ENCODE data around the gene AKAP9. TPM values are rescaled to one million over a fixed set of nuclear protein-coding genes. Genes with fewer than 3 reads are reported as not detected.
"Not testable (repeated sequence)": the region's sequence is repeated elsewhere in the genome, so short reads cannot be mapped to it uniquely, and the experiment has no call there.

Gene AKAP9
- 10 to 100 TPM; 20.0 to 26.2 TPM for total RNA-seq

DNA sequence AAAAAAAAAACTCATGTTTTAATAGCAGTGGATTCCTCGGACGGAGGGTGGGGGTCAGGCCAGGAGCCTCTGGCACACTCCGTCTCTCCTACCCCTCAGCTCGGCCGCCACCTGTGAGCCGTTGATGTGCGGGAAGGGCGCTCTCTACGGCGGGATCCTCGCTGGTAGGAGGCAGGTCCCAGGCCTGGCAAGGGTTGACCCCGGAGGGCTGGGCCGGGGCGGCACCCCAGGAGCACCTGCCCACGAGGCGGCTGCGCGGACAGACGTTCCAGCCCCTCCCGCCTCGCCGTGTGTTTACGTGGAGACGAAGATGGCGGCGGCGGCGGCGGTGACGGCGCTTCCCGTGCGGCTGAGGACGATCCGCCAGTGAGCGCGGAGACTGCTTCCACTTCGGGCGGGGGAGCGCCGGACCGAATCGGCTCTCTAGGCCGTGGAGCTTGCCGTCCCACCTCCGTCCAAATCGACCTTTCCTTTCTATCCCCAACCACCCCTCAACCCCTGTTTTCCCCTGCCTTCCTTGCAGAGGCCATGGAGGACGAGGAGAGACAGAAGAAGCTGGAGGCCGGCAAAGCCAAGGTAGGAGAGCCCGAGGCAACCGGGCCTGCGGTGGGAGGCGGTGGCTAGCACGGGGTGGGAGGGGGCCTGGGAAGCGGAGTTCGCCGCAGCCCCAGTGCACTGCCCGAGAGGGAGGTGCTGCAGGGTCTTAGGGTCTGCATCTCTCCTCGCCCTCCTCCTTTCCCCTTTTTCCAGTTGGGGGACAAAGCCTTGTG lies at the start of gene AKAP9:
AKAP9 (plus strand) TSS at position 291 of the 770 bp plus-strand sequence; CDS start at position 529, 238 bp downstream.
- Mint-ChIP-seq H3K4me3 (peak within 1 kb of the TSS; percentile 90), H3K4me1 (ENCODE audit: low read depth) (peaks cover 29% of the 10 kb centered on the region), H3K9me3 (no peaks in the 10 kb centered on the region), H3K36me3 (ENCODE audit: low read depth) (peaks cover 4% of the 10 kb centered on the region), H3K27ac (peak within 1 kb of the TSS; percentile 94), H3K27me3 (ENCODE audit: low read depth) (no peaks in the 10 kb centered on the region)
- DNase-seq: peak; percentile 91
- intact Hi-C loops (cut with micrococcal nuclease): loop anchor here (1.0 to 10.0 kb wide), 12 partner anchors 11 to 1596 kb away; partner anchors contain the start of genes ANKIB1, CYP51A1, FZD1 and GTPBP10
- CTCF ChIA-PET: interaction anchor here (0.8 to 3.1 kb wide), 7 partner anchors 12 to 588 kb away, joined by 3 to 16 read pairs (median 5); partner anchors contain the start of genes GATAD1, MTERF1, PEX1 and RBM48

DNA sequence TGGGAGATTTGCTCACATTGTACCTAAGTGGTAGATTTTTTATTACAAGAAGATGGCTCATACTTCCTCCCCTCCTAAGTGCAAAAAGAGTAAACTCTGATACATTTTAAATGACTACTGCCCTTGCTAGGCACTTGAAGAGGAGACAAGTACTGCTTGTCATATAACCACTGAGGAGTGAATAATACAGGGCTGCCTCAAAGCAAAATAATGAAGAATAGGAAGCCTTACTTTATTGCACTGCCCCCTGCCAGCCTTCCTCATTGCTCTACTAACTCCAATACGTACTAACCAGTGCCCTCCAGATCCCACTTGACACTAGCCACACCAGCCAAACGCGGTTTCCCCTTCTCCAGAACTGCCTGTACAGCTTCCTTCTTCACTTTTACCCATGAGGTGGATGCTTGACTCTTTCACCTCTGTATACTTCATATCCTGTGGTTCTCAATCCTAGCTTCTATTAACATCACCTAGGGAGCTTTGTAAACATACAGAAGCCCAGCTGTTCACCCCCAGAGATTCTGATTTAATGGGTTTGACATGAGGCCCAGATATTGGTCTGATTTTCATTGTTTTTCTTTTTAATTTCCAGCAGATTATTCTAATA lies 48.5 kb upstream of the AKAP9 start:
- DNase-seq: no peak
- H3K27ac Mint-ChIP-seq: no peak overlapping the region
- no peaks in the 10 kb centered on the region for H3K9me3 Mint-ChIP-seq
- H3K4me3 Mint-ChIP-seq: no peak overlapping the region
- peaks cover 2% of the 10 kb centered on the region for H3K36me3 Mint-ChIP-seq (ENCODE audit: low read depth)
- H3K27me3 Mint-ChIP-seq (ENCODE audit: low read depth): peaks cover 2% of the 10 kb centered on the region
- intact Hi-C loops (cut with micrococcal nuclease): no loop called here
- no peaks in the 10 kb centered on the region for H3K4me1 Mint-ChIP-seq (ENCODE audit: low read depth)
- CTCF ChIA-PET: no interaction called here

DNA sequence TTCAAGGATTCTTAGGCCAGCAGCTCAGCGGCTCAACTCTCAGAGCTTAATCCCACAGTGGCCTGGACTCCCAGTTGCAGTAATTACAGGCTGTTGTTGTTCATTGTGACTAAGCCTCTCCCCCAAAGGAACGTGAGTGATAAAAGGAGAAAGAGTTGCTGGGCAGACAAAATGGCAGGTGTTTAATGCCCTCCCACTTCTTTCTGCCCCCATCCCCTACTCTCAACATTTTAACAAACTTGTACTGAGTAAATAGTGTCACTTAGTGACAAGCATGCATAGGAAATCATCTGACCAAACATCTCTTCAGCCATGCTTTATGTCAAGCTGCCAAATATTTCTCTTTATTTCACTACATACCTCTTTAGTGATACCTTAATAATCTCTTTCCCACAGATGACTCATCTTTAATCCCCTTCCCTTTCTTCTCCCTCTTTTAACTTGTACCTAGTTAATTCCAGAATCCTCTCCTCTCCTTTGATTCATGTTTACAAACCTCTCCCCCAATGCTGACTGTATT lies 47.8 kb upstream of the AKAP9 start:
- Mint-ChIP-seq H3K4me3 (no peak overlapping the region), H3K36me3 (ENCODE audit: low read depth) (peaks cover 2% of the 10 kb centered on the region), H3K4me1 (ENCODE audit: low read depth) (no peaks in the 10 kb centered on the region), H3K9me3 (no peaks in the 10 kb centered on the region), H3K27me3 (ENCODE audit: low read depth) (peaks cover 2% of the 10 kb centered on the region), H3K27ac (no peak overlapping the region)
- DNase-seq: no peak
- intact Hi-C loops (cut with micrococcal nuclease): no loop called here
- CTCF ChIA-PET: no interaction called here

DNA sequence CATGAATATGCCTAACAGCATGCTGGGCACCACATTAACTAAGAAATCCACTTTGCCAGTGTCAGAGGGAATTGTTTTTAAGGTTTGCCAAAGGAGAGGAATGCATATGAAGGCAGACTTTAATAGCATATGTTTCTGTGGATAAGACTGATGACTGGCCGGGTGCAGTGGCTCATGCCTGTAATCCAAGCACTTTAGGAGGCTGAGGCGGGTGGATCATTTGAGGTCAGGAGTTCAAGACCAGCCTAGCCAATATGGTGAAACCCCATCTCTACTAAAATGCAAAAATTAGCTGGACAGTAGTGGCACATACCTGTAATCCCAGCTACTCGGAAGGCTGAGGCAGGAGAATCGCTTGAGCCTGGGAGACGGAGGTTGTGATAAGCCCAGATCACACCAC lies 47.0 kb upstream of the AKAP9 start:
- H3K4me3 Mint-ChIP-seq; H3K4me1 Mint-ChIP-seq (ENCODE audit: low read depth); DNase-seq; H3K36me3 Mint-ChIP-seq (ENCODE audit: low read depth); H3K27ac Mint-ChIP-seq; intact Hi-C loops (cut with micrococcal nuclease); H3K9me3 Mint-ChIP-seq; CTCF ChIA-PET; H3K27me3 Mint-ChIP-seq (ENCODE audit: low read depth): not testable (repeated sequence)

DNA sequence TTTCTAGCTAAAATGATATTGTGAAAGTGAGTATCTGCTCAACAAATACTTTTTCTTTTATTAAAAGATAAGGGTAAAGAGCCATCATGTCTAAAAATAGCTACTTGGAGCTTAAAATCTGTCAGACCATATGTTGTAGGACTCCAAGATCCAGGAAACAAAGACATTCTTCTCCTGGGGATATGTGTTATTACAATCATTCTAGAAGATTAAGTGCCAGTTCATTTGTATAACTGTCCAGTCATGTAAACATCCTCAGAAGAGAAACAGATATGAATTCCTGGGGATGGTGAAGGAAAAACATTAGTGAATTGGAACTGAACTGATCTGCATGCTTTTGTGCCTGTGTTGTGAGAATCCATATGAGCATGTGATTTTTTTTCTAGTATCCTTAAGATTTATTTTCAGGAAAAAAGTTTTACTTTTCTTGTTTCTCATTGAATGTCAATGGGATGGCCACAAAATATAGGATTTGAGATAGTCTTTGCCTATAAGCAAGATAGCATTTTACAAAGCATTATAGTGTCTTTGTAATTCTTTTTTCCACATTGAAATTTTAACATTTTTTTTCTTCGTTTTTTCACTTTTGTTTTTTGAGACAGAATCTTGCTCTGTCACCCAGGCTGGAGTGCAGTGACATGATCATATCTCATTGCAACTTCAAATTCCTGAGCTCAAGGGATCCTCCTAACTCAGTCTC lies 45.7 kb upstream of the AKAP9 start:
- no peaks in the 10 kb centered on the region for H3K36me3 Mint-ChIP-seq (ENCODE audit: low read depth)
- no peak overlapping the region for H3K27ac Mint-ChIP-seq
- no peak for DNase-seq
- no peaks in the 10 kb centered on the region for H3K9me3 Mint-ChIP-seq
- H3K4me1 Mint-ChIP-seq (ENCODE audit: low read depth): no peaks in the 10 kb centered on the region
- intact Hi-C loops (cut with micrococcal nuclease): no loop called here
- peaks cover 2% of the 10 kb centered on the region for H3K27me3 Mint-ChIP-seq (ENCODE audit: low read depth)
- H3K4me3 Mint-ChIP-seq: no peak overlapping the region
- CTCF ChIA-PET: interaction anchor here (0.7 kb wide), 1 partner anchor 10 kb away, joined by 3 read pairs; no protein-coding TSS in a partner anchor

DNA sequence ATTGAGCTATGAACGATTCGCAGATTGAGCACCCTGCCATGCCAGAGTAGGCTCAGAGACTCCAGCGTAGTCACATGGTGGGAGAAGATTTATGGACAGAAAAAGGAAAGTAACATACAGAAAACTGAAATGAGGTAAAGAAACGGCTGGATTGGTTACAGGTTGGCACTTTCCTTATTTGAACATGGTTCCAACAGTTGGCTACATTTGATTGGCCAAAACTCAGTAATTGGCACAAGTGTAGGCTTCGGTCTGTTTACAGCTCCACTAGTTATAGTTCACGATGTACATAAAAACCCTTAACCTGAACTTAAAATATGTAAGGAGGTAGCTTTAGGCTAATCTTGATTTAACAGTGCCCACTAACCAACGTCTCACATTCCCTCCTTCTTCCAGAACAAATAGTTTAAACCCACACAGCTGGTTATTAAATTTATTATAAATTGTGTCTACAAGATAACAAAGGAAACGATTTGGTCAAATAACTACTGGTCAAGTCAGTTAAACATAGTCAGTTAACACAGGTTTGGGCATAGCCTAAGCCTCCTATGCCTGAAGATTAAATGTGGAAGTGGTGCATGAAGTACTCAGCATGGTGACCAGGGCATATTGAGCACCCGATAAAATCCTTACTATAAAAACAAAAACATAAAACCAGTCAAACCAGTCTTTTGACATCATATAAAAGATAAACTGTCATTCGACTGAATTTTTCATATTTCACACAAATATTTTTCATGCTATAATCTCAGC lies 42.2 kb upstream of the AKAP9 start:
- DNase-seq: no peak
- intact Hi-C loops (cut with micrococcal nuclease): no loop called here
- H3K4me1 Mint-ChIP-seq (ENCODE audit: low read depth): no peaks in the 10 kb centered on the region
- no peak overlapping the region for H3K27ac Mint-ChIP-seq
- H3K27me3 Mint-ChIP-seq (ENCODE audit: low read depth): peaks cover 2% of the 10 kb centered on the region
- no peaks in the 10 kb centered on the region for H3K36me3 Mint-ChIP-seq (ENCODE audit: low read depth)
- CTCF ChIA-PET: no interaction called here
- no peaks in the 10 kb centered on the region for H3K9me3 Mint-ChIP-seq
- H3K4me3 Mint-ChIP-seq: no peak overlapping the region

DNA sequence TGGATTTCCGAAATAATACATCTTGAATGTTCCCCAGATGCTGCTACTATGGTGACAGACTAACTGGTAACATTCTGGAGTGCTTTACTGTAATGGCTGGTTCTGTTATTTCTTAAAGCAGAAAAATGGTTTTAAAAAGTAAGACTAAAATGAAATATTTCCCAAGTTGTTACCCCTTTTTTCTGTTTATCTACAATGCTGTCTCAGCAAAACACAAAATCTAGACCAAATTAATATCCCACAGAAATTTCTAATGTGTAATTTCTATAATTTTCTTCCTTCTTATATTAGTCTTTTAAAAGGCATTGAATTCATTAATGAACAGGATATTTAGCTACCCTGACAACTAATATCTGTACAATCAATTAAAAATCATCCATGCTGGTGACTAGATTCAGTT lies 41.1 kb upstream of the AKAP9 start:
- no peak for DNase-seq
- Mint-ChIP-seq H3K27me3 (ENCODE audit: low read depth) (peaks cover 2% of the 10 kb centered on the region), H3K27ac (no peak overlapping the region), H3K4me1 (ENCODE audit: low read depth) (no peaks in the 10 kb centered on the region), H3K36me3 (ENCODE audit: low read depth) (no peaks in the 10 kb centered on the region), H3K4me3 (no peak overlapping the region), H3K9me3 (no peaks in the 10 kb centered on the region)
- CTCF ChIA-PET: interaction anchor here (0.7 kb wide), 1 partner anchor 19 kb away, joined by 3 read pairs; no protein-coding TSS in a partner anchor
- intact Hi-C loops (cut with micrococcal nuclease): no loop called here

DNA sequence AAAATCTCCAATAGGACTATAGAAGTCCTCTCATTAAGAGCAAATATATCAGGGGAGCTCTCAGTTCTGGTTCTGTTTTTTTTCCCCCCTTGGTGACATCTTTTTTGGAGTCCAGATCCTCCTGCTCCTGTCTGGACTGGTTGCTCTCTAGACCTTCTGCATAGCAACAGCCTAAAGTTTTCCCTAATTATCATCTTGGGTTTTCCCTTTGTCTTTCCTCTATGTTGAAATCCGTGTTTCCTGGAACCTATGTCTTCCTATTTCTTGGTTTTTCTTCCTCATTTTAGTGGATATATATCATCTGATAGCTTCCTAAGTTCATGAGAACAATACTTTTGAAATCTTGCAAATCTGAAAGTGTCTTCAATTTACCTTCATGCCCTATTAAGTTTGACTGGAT lies 30.5 kb upstream of the AKAP9 start:
- H3K27ac Mint-ChIP-seq: no peak overlapping the region
- no peaks in the 10 kb centered on the region for H3K4me1 Mint-ChIP-seq (ENCODE audit: low read depth)
- no peaks in the 10 kb centered on the region for H3K36me3 Mint-ChIP-seq (ENCODE audit: low read depth)
- H3K4me3 Mint-ChIP-seq: no peak overlapping the region
- CTCF ChIA-PET: no interaction called here
- intact Hi-C loops (cut with micrococcal nuclease): no loop called here
- no peaks in the 10 kb centered on the region for H3K9me3 Mint-ChIP-seq
- H3K27me3 Mint-ChIP-seq (ENCODE audit: low read depth): peaks cover 4% of the 10 kb centered on the region
- no peak for DNase-seq

DNA sequence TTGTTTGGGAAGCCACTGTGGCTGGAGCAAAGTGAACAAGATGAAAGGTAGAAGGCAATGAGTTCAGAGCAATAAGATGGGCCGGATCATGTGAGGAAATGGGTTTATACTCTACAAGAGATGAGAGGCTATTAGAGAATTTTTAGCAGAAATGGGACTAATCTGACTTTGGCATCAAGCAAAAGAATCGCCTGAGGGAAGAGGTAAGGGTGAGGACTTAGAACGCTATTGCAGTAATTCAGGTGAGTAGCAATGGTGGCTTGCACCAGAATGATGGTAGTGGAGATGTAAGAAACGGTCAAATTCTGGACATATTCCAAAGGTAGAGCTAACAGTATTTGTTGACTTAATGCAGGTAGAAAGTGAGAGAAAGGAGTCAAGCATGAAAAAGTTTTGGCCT lies 29.5 kb upstream of the AKAP9 start:
- Mint-ChIP-seq H3K4me1 (ENCODE audit: low read depth) (no peaks in the 10 kb centered on the region), H3K27me3 (ENCODE audit: low read depth) (peaks cover 4% of the 10 kb centered on the region), H3K4me3 (no peak overlapping the region), H3K36me3 (ENCODE audit: low read depth) (no peaks in the 10 kb centered on the region), H3K9me3 (no peaks in the 10 kb centered on the region), H3K27ac (no peak overlapping the region)
- intact Hi-C loops (cut with micrococcal nuclease): no loop called here
- DNase-seq: no peak
- CTCF ChIA-PET: interaction anchor here (1.7 kb wide), 1 partner anchor 31 kb away, joined by 5 read pairs; no protein-coding TSS in a partner anchor

DNA sequence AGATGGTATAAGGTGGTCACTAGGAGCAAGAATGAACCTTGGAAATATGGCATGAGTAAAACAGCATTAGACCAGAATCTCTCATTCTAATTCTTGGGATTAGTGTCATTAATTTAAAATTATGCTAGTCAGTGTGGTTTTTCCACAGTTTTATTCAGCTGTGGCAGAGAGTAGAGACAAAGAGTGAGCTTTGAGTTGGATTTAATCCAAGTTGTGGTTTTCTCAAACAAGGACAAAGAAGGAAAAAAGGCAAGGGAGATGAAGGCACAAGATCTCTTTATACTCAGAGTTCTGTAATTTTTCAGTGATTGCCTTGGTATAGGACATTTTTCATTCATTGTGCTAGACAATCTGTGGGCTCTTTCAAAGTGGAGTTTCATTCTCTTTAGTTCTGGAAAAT lies 28.2 kb upstream of the AKAP9 start:
- Mint-ChIP-seq H3K27me3 (ENCODE audit: low read depth) (peaks cover 5% of the 10 kb centered on the region), H3K4me3 (no peak overlapping the region), H3K36me3 (ENCODE audit: low read depth) (no peaks in the 10 kb centered on the region), H3K27ac (no peak overlapping the region), H3K9me3 (no peaks in the 10 kb centered on the region), H3K4me1 (ENCODE audit: low read depth) (no peaks in the 10 kb centered on the region)
- CTCF ChIA-PET: interaction anchor here (1.7 kb wide), 1 partner anchor 32 kb away, joined by 5 read pairs; no protein-coding TSS in a partner anchor
- intact Hi-C loops (cut with micrococcal nuclease): no loop called here
- DNase-seq: no peak

DNA sequence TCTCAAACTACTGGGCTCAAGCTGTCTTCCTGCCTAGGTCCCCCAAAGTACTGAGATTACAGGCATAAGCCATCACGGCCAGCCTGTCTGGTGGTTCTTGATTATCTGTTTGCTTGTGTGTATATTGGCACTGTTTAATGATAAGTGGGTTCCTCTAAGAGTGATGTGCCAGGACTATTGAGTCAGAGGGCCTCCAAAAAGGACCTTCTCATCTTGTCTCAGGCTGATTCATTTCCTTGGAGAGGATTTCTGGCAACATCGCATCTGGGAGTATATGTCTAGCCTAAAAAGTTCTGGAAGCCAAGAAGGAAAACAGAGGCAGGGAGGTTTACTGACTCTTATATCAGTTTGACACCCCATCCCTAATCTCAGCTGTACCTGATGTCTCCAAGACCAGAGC lies 27.1 kb upstream of the AKAP9 start:
- Mint-ChIP-seq H3K27me3 (ENCODE audit: low read depth) (peaks cover 6% of the 10 kb centered on the region), H3K4me3 (no peak overlapping the region), H3K27ac (no peak overlapping the region), H3K4me1 (ENCODE audit: low read depth) (no peaks in the 10 kb centered on the region), H3K36me3 (ENCODE audit: low read depth) (no peaks in the 10 kb centered on the region), H3K9me3 (no peaks in the 10 kb centered on the region)
- DNase-seq: no peak
- intact Hi-C loops (cut with micrococcal nuclease): no loop called here
- CTCF ChIA-PET: interaction anchor here (1.0 kb wide), 1 partner anchor 33 kb away, joined by 4 read pairs; the partner anchor contains the start of gene MTERF1
